Nephron progenitor cell (in vitro differentiated cells): ENCODE results near the gene RFX2.

Experiments used
- DNase-seq: peaks from one replicate; pipeline ENCODE4 v3.0.0; 2021
- H3K27ac Mint-ChIP-seq: 2 replicates; pipeline ENCODE4 v1.8.0; 2021; ENCODE audit warnings: mild to moderate bottlenecking, moderate library complexity, mixed read lengths
- H3K27me3 Mint-ChIP-seq: 2 replicates; pipeline ENCODE4 v1.8.0; 2021; ENCODE audit warnings: mild to moderate bottlenecking, low read depth, mixed read lengths; ENCODE audit not compliant: poor library complexity
- H3K36me3 Mint-ChIP-seq: 2 replicates; pipeline ENCODE4 v1.8.0; 2021; ENCODE audit warnings: low read depth, mixed read lengths
- H3K4me1 Mint-ChIP-seq: 2 replicates; pipeline ENCODE4 v1.8.0; 2021; ENCODE audit warnings: mixed read lengths
- H3K4me3 Mint-ChIP-seq: 2 replicates; pipeline ENCODE4 v1.8.0; 2021; ENCODE audit warnings: mild to moderate bottlenecking, moderate library complexity, mixed read lengths
- H3K9me3 Mint-ChIP-seq: 2 replicates; pipeline ENCODE4 v1.8.0; 2021; ENCODE audit warnings: mild to moderate bottlenecking, moderate library complexity, mixed read lengths
- TF ChIP-seq, protein P1 (sequence below): fragments of 200-600 bp; sonication (generic); IDR thresholded peaks from 2 replicates; pipeline ENCODE4 v1.5.0; 2021; ENCODE audit warnings: antibody characterized with exemption

Gene RFX2

GRCh38 chr19:5973376-5973775, 136.9 kb downstream of the RFX2 start:
- TF ChIP-seq, protein P1, sequence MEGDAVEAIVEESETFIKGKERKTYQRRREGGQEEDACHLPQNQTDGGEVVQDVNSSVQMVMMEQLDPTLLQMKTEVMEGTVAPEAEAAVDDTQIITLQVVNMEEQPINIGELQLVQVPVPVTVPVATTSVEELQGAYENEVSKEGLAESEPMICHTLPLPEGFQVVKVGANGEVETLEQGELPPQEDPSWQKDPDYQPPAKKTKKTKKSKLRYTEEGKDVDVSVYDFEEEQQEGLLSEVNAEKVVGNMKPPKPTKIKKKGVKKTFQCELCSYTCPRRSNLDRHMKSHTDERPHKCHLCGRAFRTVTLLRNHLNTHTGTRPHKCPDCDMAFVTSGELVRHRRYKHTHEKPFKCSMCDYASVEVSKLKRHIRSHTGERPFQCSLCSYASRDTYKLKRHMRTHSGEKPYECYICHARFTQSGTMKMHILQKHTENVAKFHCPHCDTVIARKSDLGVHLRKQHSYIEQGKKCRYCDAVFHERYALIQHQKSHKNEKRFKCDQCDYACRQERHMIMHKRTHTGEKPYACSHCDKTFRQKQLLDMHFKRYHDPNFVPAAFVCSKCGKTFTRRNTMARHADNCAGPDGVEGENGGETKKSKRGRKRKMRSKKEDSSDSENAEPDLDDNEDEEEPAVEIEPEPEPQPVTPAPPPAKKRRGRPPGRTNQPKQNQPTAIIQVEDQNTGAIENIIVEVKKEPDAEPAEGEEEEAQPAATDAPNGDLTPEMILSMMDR = no peak
- H3K36me3 Mint-ChIP-seq = peaks cover 18% of the 10 kb centered on the region
- H3K4me1 Mint-ChIP-seq = peaks cover 61% of the 10 kb centered on the region
- no peak overlapping the region for H3K4me3 Mint-ChIP-seq
- no peak overlapping the region for H3K27ac Mint-ChIP-seq
- no peaks in the 10 kb centered on the region for H3K9me3 Mint-ChIP-seq
- DNase-seq = no peak
- H3K27me3 Mint-ChIP-seq = no peaks in the 10 kb centered on the region

- no peak for DNase-seq
- peak overlapping the region; percentile 77 for H3K27ac Mint-ChIP-seq
- no peak overlapping the region for H3K4me3 Mint-ChIP-seq
- H3K4me1 Mint-ChIP-seq = peaks cover 68% of the 10 kb centered on the region
- no peaks in the 10 kb centered on the region for H3K27me3 Mint-ChIP-seq
- TF ChIP-seq, protein P1 = no peak
- peaks cover 18% of the 10 kb centered on the region for H3K36me3 Mint-ChIP-seq
- no peaks in the 10 kb centered on the region for H3K9me3 Mint-ChIP-seq
Measured at GRCh38 chr19:5972355-5972731, 138.0 kb downstream of the RFX2 start.

- peaks cover 68% of the 10 kb centered on the region for H3K4me1 Mint-ChIP-seq
- no peak for DNase-seq
- H3K27ac Mint-ChIP-seq = peak overlapping the region; percentile 77
- no peaks in the 10 kb centered on the region for H3K27me3 Mint-ChIP-seq
- TF ChIP-seq, protein P1 = no peak
- peaks cover 18% of the 10 kb centered on the region for H3K36me3 Mint-ChIP-seq
- no peak overlapping the region for H3K4me3 Mint-ChIP-seq
- no peaks in the 10 kb centered on the region for H3K9me3 Mint-ChIP-seq
Measured at GRCh38 chr19:5971714-5972354, 138.5 kb downstream of the RFX2 start.

DNA sequence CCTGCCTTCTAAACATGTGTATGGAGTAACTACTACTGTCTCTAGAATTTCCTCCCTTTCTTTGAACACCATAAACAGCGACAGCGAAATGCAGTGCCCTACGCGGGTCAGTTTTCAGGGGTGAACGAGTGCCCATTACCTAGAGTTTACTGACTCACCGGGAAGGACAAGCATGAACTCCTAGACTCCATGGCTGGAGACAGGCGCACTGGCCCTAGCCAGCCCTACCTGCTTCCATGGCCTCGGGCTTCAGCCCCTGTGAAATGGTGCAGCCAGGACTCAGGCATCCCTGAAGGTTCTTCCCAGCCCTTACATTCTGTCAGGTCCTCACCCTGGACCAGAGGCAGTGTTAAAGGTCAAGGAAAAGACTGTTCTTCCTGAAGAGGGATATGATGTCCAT, 140.8 kb downstream of the RFX2 start:
- H3K27me3 Mint-ChIP-seq = no peaks in the 10 kb centered on the region
- H3K4me3 Mint-ChIP-seq = no peak overlapping the region
- no peaks in the 10 kb centered on the region for H3K9me3 Mint-ChIP-seq
- peaks cover 63% of the 10 kb centered on the region for H3K4me1 Mint-ChIP-seq
- peak overlapping the region; percentile 94 for H3K27ac Mint-ChIP-seq
- TF ChIP-seq, protein P1 = no peak
- peaks cover 8% of the 10 kb centered on the region for H3K36me3 Mint-ChIP-seq
- DNase-seq = no peak

- peak overlapping the region; percentile 97 for H3K27ac Mint-ChIP-seq
- H3K4me3 Mint-ChIP-seq = no peak overlapping the region
- H3K36me3 Mint-ChIP-seq = peaks cover 8% of the 10 kb centered on the region
- no peaks in the 10 kb centered on the region for H3K9me3 Mint-ChIP-seq
- H3K27me3 Mint-ChIP-seq = no peaks in the 10 kb centered on the region
- TF ChIP-seq, protein P1 = no peak
- peaks cover 64% of the 10 kb centered on the region for H3K4me1 Mint-ChIP-seq
- DNase-seq = no peak
Measured at GRCh38 chr19:5968431-5969373, 141.6 kb downstream of the RFX2 start.
